KMS-11 (cell line): Measurements from ENCODE around the gene SAMD8.

Experiments used
- H2AFZ ChIP-seq: fragments of 200-600 bp; sonication (generic); 2 replicates; pipeline ENCODE4 v1.6.1; 2016; ENCODE audit warnings: antibody characterized with exemption, mixed run types, low read depth
- H3K27ac ChIP-seq: fragments of 200-600 bp; sonication (generic); 2 replicates; pipeline ENCODE4 v1.6.1; 2016; ENCODE audit warnings: mild to moderate bottlenecking, mixed run types
- H3K27me3 ChIP-seq: fragments of 200-600 bp; sonication (generic); 2 replicates; pipeline ENCODE4 v1.6.1; 2017; ENCODE audit warnings: mild to moderate bottlenecking, low read depth, mixed run types, moderate library complexity; ENCODE audit not compliant: insufficient read depth
- H3K36me3 ChIP-seq: fragments of 200-600 bp; sonication (generic); 2 replicates; pipeline ENCODE4 v1.6.1; 2017; ENCODE audit warnings: mild to moderate bottlenecking, mixed run types; ENCODE audit not compliant: insufficient read depth
- H3K4me1 ChIP-seq: fragments of 200-600 bp; sonication (generic); 2 replicates; pipeline ENCODE4 v1.6.1; 2016; ENCODE audit warnings: mild to moderate bottlenecking, low read depth, mixed run types; ENCODE audit not compliant: poor library complexity, severe bottlenecking
- H3K4me2 ChIP-seq: fragments of 200-600 bp; sonication (generic); 2 replicates; pipeline ENCODE4 v1.7.0; 2016; ENCODE audit warnings: mild to moderate bottlenecking, mixed run types
- H3K4me3 ChIP-seq: fragments of 200-600 bp; sonication (generic); IDR thresholded peaks from 2 replicates; pipeline ENCODE4 v1.6.1; 2017; ENCODE audit warnings: low read depth, low read length, mixed read lengths; ENCODE audit not compliant: insufficient read depth
- H3K79me2 ChIP-seq: fragments of 200-600 bp; sonication (generic); 2 replicates; pipeline ENCODE4 v1.6.1; 2016; ENCODE audit warnings: low read depth, mixed run types; ENCODE audit not compliant: insufficient read depth
- H3K9ac ChIP-seq: fragments of 200-600 bp; sonication (generic); 2 replicates; pipeline ENCODE4 v1.6.1; 2016; ENCODE audit warnings: mild to moderate bottlenecking, mixed run types
- H4K20me1 ChIP-seq: fragments of 200-600 bp; sonication (generic); 2 replicates; pipeline ENCODE4 v1.6.1; 2016; ENCODE audit warnings: mild to moderate bottlenecking, mixed run types; ENCODE audit not compliant: insufficient read depth
- CTCF ChIP-seq: fragments of 200-600 bp; sonication (generic); conservative IDR thresholded peaks from 2 replicates; pipeline ENCODE4 v1.6.1; 2017; ENCODE audit warnings: low read depth, mild to moderate bottlenecking, antibody characterized with exemption, low read length, moderate library complexity, mixed read lengths

Gene SAMD8

GRCh38 chr10:75081379-75081778, 30.1 kb upstream of the SAMD8 start:
- Histone ChIP-seq H3K36me3 (no peaks in the 10 kb centered on the region), H3K79me2 (no peaks in the 10 kb centered on the region), H3K9ac (no peak overlapping the region), H3K4me3 (no peak overlapping the region), H2AFZ (no peak overlapping the region), H3K27ac (no peak overlapping the region), H3K27me3 (no peaks in the 10 kb centered on the region), H4K20me1 (no peaks in the 10 kb centered on the region), H3K4me2 (no peak overlapping the region), H3K4me1 (no peaks in the 10 kb centered on the region)
- TF ChIP-seq CTCF: no peak

GRCh38 chr10:75083972-75084833, 27.3 kb upstream of the SAMD8 start:
- Histone ChIP-seq H3K36me3 (no peaks in the 10 kb centered on the region), H2AFZ (no peak overlapping the region), H3K27me3 (no peaks in the 10 kb centered on the region), H4K20me1 (no peaks in the 10 kb centered on the region), H3K4me2 (no peak overlapping the region), H3K9ac (no peak overlapping the region), H3K79me2 (no peaks in the 10 kb centered on the region), H3K4me1 (no peaks in the 10 kb centered on the region), H3K4me3 (no peak overlapping the region), H3K27ac (no peak overlapping the region)
- TF ChIP-seq CTCF: no peak

- Histone ChIP-seq H3K4me1 (no peaks in the 10 kb centered on the region), H3K27ac (no peak overlapping the region), H3K27me3 (no peaks in the 10 kb centered on the region), H3K79me2 (no peaks in the 10 kb centered on the region), H3K36me3 (no peaks in the 10 kb centered on the region), H4K20me1 (no peaks in the 10 kb centered on the region), H2AFZ (no peak overlapping the region), H3K4me2 (no peak overlapping the region), H3K4me3 (no peak overlapping the region), H3K9ac (no peak overlapping the region)
- no peak for TF ChIP-seq CTCF
Observed at GRCh38 chr10:75084834-75085384, 26.5 kb upstream of the SAMD8 start.

DNA sequence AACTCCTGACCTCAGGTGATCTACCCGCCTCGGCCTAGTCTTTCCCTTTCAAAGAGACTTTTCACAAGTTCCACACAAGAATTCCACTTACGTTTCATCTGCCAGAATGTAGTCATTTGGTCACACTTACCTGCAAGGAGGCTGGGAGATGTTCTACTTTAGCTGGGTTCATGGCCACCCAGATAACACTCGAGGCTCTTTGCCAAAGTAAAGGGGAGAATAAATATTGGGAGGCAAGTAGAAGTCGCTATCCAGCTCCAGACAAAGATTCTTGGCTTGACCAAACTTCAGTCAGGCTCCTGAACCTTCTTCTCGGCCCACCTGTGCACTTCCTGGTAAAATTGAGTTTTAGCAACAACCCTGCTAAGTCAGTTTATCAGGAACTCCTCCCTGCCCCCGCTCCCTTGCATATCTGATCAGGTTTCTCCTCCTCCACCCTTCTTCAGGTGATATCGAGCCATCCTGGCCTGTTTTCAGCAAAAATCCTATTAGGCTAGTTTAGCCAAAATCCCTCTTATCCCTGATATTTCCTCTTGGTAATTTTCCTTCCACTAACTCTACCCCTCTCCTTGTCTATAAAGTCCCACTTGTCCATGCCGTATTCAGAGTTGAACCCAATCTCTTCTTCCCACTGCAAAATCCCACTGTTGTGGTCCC, 25.1 kb upstream of the SAMD8 start:
- Histone ChIP-seq H3K4me2 (no peak overlapping the region), H3K79me2 (no peaks in the 10 kb centered on the region), H3K27me3 (no peaks in the 10 kb centered on the region), H3K4me1 (no peaks in the 10 kb centered on the region), H3K4me3 (no peak overlapping the region), H4K20me1 (no peaks in the 10 kb centered on the region), H3K36me3 (no peaks in the 10 kb centered on the region), H3K27ac (no peak overlapping the region), H2AFZ (no peak overlapping the region), H3K9ac (no peak overlapping the region)
- no peak for TF ChIP-seq CTCF
